IMR-90 (cell line): ENCODE measurements around the gene GOT1. TPM values are rescaled to one million over a fixed set of nuclear protein-coding genes. Genes with fewer than 3 reads are reported as not detected.

Experiments used
- ATAC-seq: fragments of 200-7000 bp; cut with Tn5 transposase; 2 replicates; pipeline ENCODE4 v1.9.1; 2020; ENCODE audit warnings: low read depth, mild to moderate bottlenecking, moderate library complexity
- BruUV-seq: library from RNA; stranded (reverse); fragments of 400-500 nt; replicated peaks from 2 replicates; lab custom pipeline; 2021; lab: Mats Ljungman, UMichigan
- CTCF ChIA-PET: fragments of 300-600 bp; formaldehyde crosslinking; extraction: SDS; loops from one replicate; lab custom pipeline; 2021; ENCODE audit warnings: antibody characterized with exemption; lab: Yijun Ruan, JAX
- POLR2A ChIA-PET: fragments of 300-600 bp; sonication (Branson Sonifier 250); formaldehyde crosslinking; loops from one replicate; lab custom pipeline; 2022; ENCODE audit warnings: antibody characterized with exemption; ENCODE audit not compliant: unreplicated experiment; lab: Charles Lee
- DNase-seq: peaks from one replicate; pipeline ENCODE4 v3.0.0; 2013
- H2AFZ ChIP-seq: replicated peaks from 2 replicates; pipeline ENCODE3; 2013; ENCODE audit warnings: low read length, mild to moderate bottlenecking; ENCODE audit not compliant: poor library complexity
- H2AK5ac ChIP-seq: 2 replicates; pipeline ENCODE4 v1.6.1; 2013; ENCODE audit warnings: low read depth, low read length, inconsistent platforms
- H2AK9ac ChIP-seq: replicated peaks from 2 replicates; pipeline ENCODE3; 2013; ENCODE audit warnings: mild to moderate bottlenecking, low read depth, low read length, moderate library complexity; ENCODE audit not compliant: poor library complexity
- H2BK120ac ChIP-seq: 2 replicates; pipeline ENCODE4 v1.6.1; 2013; ENCODE audit warnings: low read depth, low read length, inconsistent platforms
- H2BK15ac ChIP-seq: 3 replicates; pipeline ENCODE4 v1.6.1; 2013; ENCODE audit warnings: low read depth, low read length, inconsistent platforms
- H2BK20ac ChIP-seq: 2 replicates; pipeline ENCODE4 v1.6.1; 2013; ENCODE audit warnings: low read depth, mild to moderate bottlenecking, inconsistent platforms, low read length, moderate library complexity
- H2BK5ac ChIP-seq: 2 replicates; pipeline ENCODE4 v1.6.1; 2013; ENCODE audit warnings: mild to moderate bottlenecking, low read depth, low read length, inconsistent platforms; ENCODE audit not compliant: poor library complexity, severe bottlenecking
- H3K14ac ChIP-seq: replicated peaks from 2 replicates; pipeline ENCODE4 v1.6.1; 2013; ENCODE audit warnings: low read depth, low read length, inconsistent platforms
- H3K18ac ChIP-seq: 2 replicates; pipeline ENCODE4 v1.6.1; 2013; ENCODE audit warnings: low read depth, low read length, control low read depth
- H3K23ac ChIP-seq: 2 replicates; pipeline ENCODE4 v1.6.1; 2013; ENCODE audit warnings: low read depth, low read length, inconsistent platforms
- H3K27ac ChIP-seq: 2 replicates; pipeline ENCODE4 v1.5.1; 2013; ENCODE audit warnings: mild to moderate bottlenecking, control low read depth, low read length; ENCODE audit not compliant: insufficient read depth
- H3K27me3 ChIP-seq: 2 replicates; pipeline ENCODE4 v1.6.1; 2013; ENCODE audit warnings: low read length; ENCODE audit not compliant: control insufficient read depth, insufficient read depth
- H3K36me3 ChIP-seq: 2 replicates; pipeline ENCODE4 v1.6.1; 2013; ENCODE audit warnings: low read length, mixed read lengths; ENCODE audit not compliant: control insufficient read depth, insufficient read depth
- H3K4ac ChIP-seq: 2 replicates; pipeline ENCODE4 v1.6.1; 2013; ENCODE audit warnings: low read depth, low read length, inconsistent platforms
- H3K4me1 ChIP-seq: 2 replicates; pipeline ENCODE4 v1.6.1; 2013; ENCODE audit warnings: low read length, mixed read lengths; ENCODE audit not compliant: control insufficient read depth, insufficient read depth
- H3K4me2 ChIP-seq: 2 replicates; pipeline ENCODE4 v1.6.1; 2013; ENCODE audit warnings: low read depth, mild to moderate bottlenecking, control low read depth, low read length, moderate library complexity
- H3K4me3 ChIP-seq: 2 replicates; pipeline ENCODE4 v1.5.1; 2013; ENCODE audit warnings: low read depth, mild to moderate bottlenecking, control low read depth, low read length, moderate library complexity; ENCODE audit not compliant: insufficient read depth
- H3K56ac ChIP-seq: 2 replicates; pipeline ENCODE4 v1.6.1; 2013; ENCODE audit warnings: low read length, inconsistent platforms; ENCODE audit not compliant: insufficient read depth; ENCODE audit errors: extremely low read depth
- H3K79me1 ChIP-seq, 2 experiments: 2 replicates each; pipeline ENCODE4 v1.6.1; 2013; ENCODE audit warnings: low read length in 2 of 2, inconsistent platforms in 1 of 2, low read depth in 1 of 2
- H3K9ac ChIP-seq: 2 replicates; pipeline ENCODE4 v1.6.1; 2013; ENCODE audit warnings: low read depth, low read length, control low read depth
- H3K9me1 ChIP-seq: 2 replicates; pipeline ENCODE4 v1.6.1; 2013; ENCODE audit warnings: low read length, inconsistent platforms; ENCODE audit not compliant: insufficient read depth
- H3K9me3 ChIP-seq: 2 replicates; pipeline ENCODE4 v1.6.1; 2013; ENCODE audit warnings: low read length; ENCODE audit not compliant: control insufficient read depth, insufficient read depth
- H4K20me1 ChIP-seq: 2 replicates; pipeline ENCODE4 v1.6.1; 2013; ENCODE audit warnings: low read length, inconsistent platforms; ENCODE audit not compliant: insufficient read depth
- H4K5ac ChIP-seq: 2 replicates; pipeline ENCODE4 v1.6.1; 2013; ENCODE audit warnings: mild to moderate bottlenecking, low read depth, low read length, control low read depth
- H4K8ac ChIP-seq, 2 experiments: 2 replicates each; pipeline ENCODE4 v1.6.1; 2013; ENCODE audit warnings: low read depth in 2 of 2, low read length in 2 of 2, control low read depth in 1 of 2, inconsistent platforms in 1 of 2
- H4K91ac ChIP-seq: 2 replicates; pipeline ENCODE4 v1.6.1; 2013; ENCODE audit warnings: low read depth, low read length, inconsistent platforms; ENCODE audit not compliant: insufficient read depth
- BHLHE40 ChIP-seq: fragments of 150-350 bp; IDR thresholded peaks from 2 replicates; pipeline ENCODE4 v1.6.1; 2016; ENCODE audit warnings: mild to moderate bottlenecking, low read depth, low read length
- CEBPB ChIP-seq: IDR thresholded peaks from 2 replicates; pipeline ENCODE4 v1.6.1; 2012; ENCODE audit warnings: low read depth, low read length, improper control_type of control experiment
- CHD1 ChIP-seq: IDR thresholded peaks from 2 replicates; pipeline ENCODE4 v1.6.1; 2012; ENCODE audit warnings: low read depth, low read length, improper control_type of control experiment
- ELK1 ChIP-seq: fragments of 150-350 bp; IDR thresholded peaks from 2 replicates; pipeline ENCODE4 v1.6.1; 2016; ENCODE audit warnings: low read depth, mild to moderate bottlenecking, low read length, moderate library complexity, borderline replicate concordance
- FOS ChIP-seq: fragments of 150-350 bp; IDR thresholded peaks from 2 replicates; pipeline ENCODE4 v1.6.1; 2016; ENCODE audit warnings: low read depth, low read length
- MAZ ChIP-seq: IDR thresholded peaks from 2 replicates; pipeline ENCODE4 v1.6.1; 2012; ENCODE audit warnings: low read depth, mild to moderate bottlenecking, low read length, improper control_type of control experiment, moderate library complexity, borderline replicate concordance
- POLR2A ChIP-seq: IDR thresholded peaks from 2 replicates; pipeline ENCODE4 v1.6.1; 2012; ENCODE audit warnings: mild to moderate bottlenecking, low read depth, low read length
- RCOR1 ChIP-seq: IDR thresholded peaks from 2 replicates; pipeline ENCODE4 v1.6.1; 2012; ENCODE audit warnings: mild to moderate bottlenecking, low read length, improper control_type of control experiment; ENCODE audit not compliant: insufficient replicate concordance
- SMC3 ChIP-seq: fragments of 150-350 bp; IDR thresholded peaks from 2 replicates; pipeline ENCODE4 v1.6.1; 2016; ENCODE audit warnings: low read depth, mild to moderate bottlenecking, antibody characterized with exemption, low read length, moderate library complexity
- WGBS, 2 experiments: methylation state at CpG; one replicate each; pipeline versions ENCODE4 v1.1.5 to v1.1.7; 2013; ENCODE audit warnings: missing lambda C conversion rate in 2 of 2; ENCODE audit not compliant: insufficient read length in 1 of 2; ENCODE audit errors: extremely low coverage in 2 of 2; 5-methylcytosine and 5-hydroxymethylcytosine counted together
- dilution Hi-C: fragments of 300-500 bp; cut with HindIII; formaldehyde crosslinking; loops from one replicate; pipeline ENCODE4 v1.14.3; 2018; ENCODE audit warnings: low sequenced_read_pairs; ENCODE audit not compliant: unreplicated experiment
- in situ Hi-C: fragments of 300-500 bp; cut with MboI; formaldehyde crosslinking; loops from 3 replicates; pipeline ENCODE4 v1.14.3; 2019; ENCODE audit warnings: low sequenced_read_pairs, inconsistent platforms, mixed read lengths
- intact Hi-C: fragments of 100-400 bp; cut with micrococcal nuclease; formaldehyde crosslinking; loops from 2 replicates; pipeline ENCODE4 v1.10.0; 2022
- polyA plus RNA-seq, 3 experiments: library from polyadenylated mRNA; depleted of rRNA; stranded (reverse); fragments of >200 nt; gene quantifications; 2 replicates each; pipeline ENCODE4 v1.2.3, GENCODE V29; 2012; ENCODE audit warnings: low replicate concordance in 1 of 3
- total RNA-seq: library from RNA; depleted of rRNA; stranded (reverse); fragments of >200 nt; gene quantifications from 2 replicates; pipeline ENCODE4 v1.2.3, GENCODE V29; 2012

GOT1 gene
- total and polyA plus RNA-seq, 2 of the 4 experiments (the other 2 are of a cell fraction): 29.4 to 46.1 TPM

- H3K9me1 ChIP-seq: no peaks in the 10 kb centered on the region
- no peak overlapping the region for H3K4ac ChIP-seq
- no peak overlapping the region for H4K5ac ChIP-seq
- H3K9ac ChIP-seq: no peak overlapping the region
- H3K4me3 ChIP-seq: no peak overlapping the region
- H3K79me1 ChIP-seq: no peaks in the 10 kb centered on the region
- in situ Hi-C loops: no loop called here
- H3K9me3 ChIP-seq: no peaks in the 10 kb centered on the region
- intact Hi-C loops: no loop called here
- no peaks in the 10 kb centered on the region for H4K20me1 ChIP-seq
- H3K23ac ChIP-seq: no peak overlapping the region
- H2BK15ac ChIP-seq: no peak overlapping the region
- H3K14ac ChIP-seq: no peak overlapping the region
- H4K8ac ChIP-seq: no peak overlapping the region
- no peak overlapping the region for H2AFZ ChIP-seq
- peaks cover 6% of the 10 kb centered on the region for H3K27me3 ChIP-seq
- H2AK9ac ChIP-seq: no peak overlapping the region
- no peaks in the 10 kb centered on the region for H3K4me1 ChIP-seq
- WGBS, 2 experiments: no CpG with 5 or more reads among the region's 1 CpG
- no peak overlapping the region for H2BK20ac ChIP-seq
- BruUV-seq: no TSS peak
- no peak overlapping the region for H2BK120ac ChIP-seq
- H2AK5ac ChIP-seq: no peak overlapping the region
- no peak overlapping the region for H3K18ac ChIP-seq
- CTCF ChIA-PET: no interaction called here
- H4K91ac ChIP-seq: no peak overlapping the region
- no peak overlapping the region for H3K56ac ChIP-seq
- POLR2A ChIA-PET: no interaction called here
- no peak for TF ChIP-seq BHLHE40
- no peak for TF ChIP-seq SMC3
- TF ChIP-seq FOS: no peak
- no peak for TF ChIP-seq POLR2A
- TF ChIP-seq ELK1: no peak
- no peak for TF ChIP-seq CHD1
- no peak for TF ChIP-seq CEBPB
- no peak for TF ChIP-seq RCOR1
- TF ChIP-seq MAZ: no peak
- H3K36me3 ChIP-seq: no peaks in the 10 kb centered on the region
- DNase-seq (no peak), ATAC-seq (no peak)
- dilution Hi-C loops: no loop called here
- no peak overlapping the region for H3K27ac ChIP-seq
- no peak overlapping the region for H3K4me2 ChIP-seq
- H2BK5ac ChIP-seq: no peak overlapping the region
Observed at GRCh38 chr10:99382176-99382575, 48.2 kb downstream of the GOT1 start.
